ENCODE data around the gene FAM3C. TPM values are rescaled to one million over a fixed set of nuclear protein-coding genes. Genes with fewer than 3 reads are reported as not detected.

The FAM3C gene
- total and polyA plus RNA-seq, 2 donors (not counting 1 experiment from before 2014, with no cell fraction given): 26.3 to 60.8 TPM

Other genes with a start within 250 kb of the FAM3C start
- gene WNT16, start 67.3 kb downstream of the FAM3C start, total RNA-seq: 3.8 TPM in 1 of 2 replicates, not detected in the other
- gene WNT16, start 67.3 kb downstream of the FAM3C start, polyA plus RNA-seq: 1.2 and 7.3 TPM in 2 replicates